AG04449 (cell line): ENCODE measurements around the gene FLCN.

ENCODE experiments used
- CTCF ChIA-PET: fragments of 350-600 bp; formaldehyde crosslinking; extraction: SDS; loops from one replicate; lab custom pipeline; 2021; ENCODE audit warnings: antibody characterized with exemption; lab: Yijun Ruan, JAX
- POLR2A ChIA-PET: fragments of 400-600, 350-600 bp; formaldehyde crosslinking; extraction: SDS; loops from one replicate; lab custom pipeline; 2020; ENCODE audit warnings: antibody characterized with exemption, inconsistent platforms; lab: Yijun Ruan, JAX
- DNase-seq: peaks from one replicate; pipeline ENCODE4 v3.0.0-alpha.2; 2010; ENCODE audit warnings: low read depth, low spot score
- H3K4me3 ChIP-seq: 2 replicates; pipeline ENCODE4 v1.5.1; 2011; ENCODE audit warnings: low read depth, mild to moderate bottlenecking, control low read depth, low read length
- TF ChIP-seq, protein P1 (sequence below): IDR thresholded peaks from one replicate; pipeline ENCODE4 v1.5.1; 2011; ENCODE audit warnings: mild to moderate bottlenecking, moderate library complexity, low read length, control low read depth, inconsistent platforms; ENCODE audit not compliant: insufficient read depth; ENCODE audit errors: missing control alignments

Gene FLCN

DNA sequence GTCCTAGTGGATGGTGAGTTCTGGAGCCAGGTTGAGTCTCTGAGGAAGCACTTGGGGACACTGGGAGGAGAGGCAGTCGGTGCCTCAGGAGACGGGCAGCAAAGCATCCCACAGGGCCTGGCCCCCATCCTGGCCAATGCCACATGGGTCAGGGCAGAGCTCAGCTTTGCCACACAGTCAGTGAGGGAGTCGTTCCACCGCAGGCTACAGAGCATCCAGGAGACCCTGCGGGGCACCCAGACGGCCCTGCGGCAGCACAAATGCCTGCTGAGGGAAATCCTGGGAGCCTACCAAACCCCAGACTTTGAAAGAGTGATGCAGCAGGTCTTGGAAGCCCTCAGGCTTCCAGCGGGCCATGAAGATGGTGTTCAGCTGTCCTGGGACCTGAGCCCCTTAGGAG, 70.5 kb downstream of the FLCN start:
- no peak for DNase-seq
- POLR2A ChIA-PET: no interaction called here
- CTCF ChIA-PET: interaction anchor here (1.5 to 1.6 kb wide), 2 partner anchors 10 to 14 kb away, joined by 3 to 5 read pairs; no protein-coding TSS in a partner anchor
- H3K4me3 ChIP-seq: no peak overlapping the region
- TF ChIP-seq, protein P1, sequence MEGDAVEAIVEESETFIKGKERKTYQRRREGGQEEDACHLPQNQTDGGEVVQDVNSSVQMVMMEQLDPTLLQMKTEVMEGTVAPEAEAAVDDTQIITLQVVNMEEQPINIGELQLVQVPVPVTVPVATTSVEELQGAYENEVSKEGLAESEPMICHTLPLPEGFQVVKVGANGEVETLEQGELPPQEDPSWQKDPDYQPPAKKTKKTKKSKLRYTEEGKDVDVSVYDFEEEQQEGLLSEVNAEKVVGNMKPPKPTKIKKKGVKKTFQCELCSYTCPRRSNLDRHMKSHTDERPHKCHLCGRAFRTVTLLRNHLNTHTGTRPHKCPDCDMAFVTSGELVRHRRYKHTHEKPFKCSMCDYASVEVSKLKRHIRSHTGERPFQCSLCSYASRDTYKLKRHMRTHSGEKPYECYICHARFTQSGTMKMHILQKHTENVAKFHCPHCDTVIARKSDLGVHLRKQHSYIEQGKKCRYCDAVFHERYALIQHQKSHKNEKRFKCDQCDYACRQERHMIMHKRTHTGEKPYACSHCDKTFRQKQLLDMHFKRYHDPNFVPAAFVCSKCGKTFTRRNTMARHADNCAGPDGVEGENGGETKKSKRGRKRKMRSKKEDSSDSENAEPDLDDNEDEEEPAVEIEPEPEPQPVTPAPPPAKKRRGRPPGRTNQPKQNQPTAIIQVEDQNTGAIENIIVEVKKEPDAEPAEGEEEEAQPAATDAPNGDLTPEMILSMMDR: no peak

GRCh38 chr17:17165666-17166308, 71.2 kb downstream of the FLCN start:
- TF ChIP-seq, protein P1: no peak
- no peak overlapping the region for H3K4me3 ChIP-seq
- CTCF ChIA-PET: interaction anchor here (1.0 to 1.5 kb wide), 2 partner anchors 9 to 12 kb away, joined by 3 to 4 read pairs; no protein-coding TSS in a partner anchor
- no peak for DNase-seq
- POLR2A ChIA-PET: interaction anchor here (0.6 kb wide), 1 partner anchor 10 kb away, joined by 3 read pairs; no protein-coding TSS in a partner anchor

DNA sequence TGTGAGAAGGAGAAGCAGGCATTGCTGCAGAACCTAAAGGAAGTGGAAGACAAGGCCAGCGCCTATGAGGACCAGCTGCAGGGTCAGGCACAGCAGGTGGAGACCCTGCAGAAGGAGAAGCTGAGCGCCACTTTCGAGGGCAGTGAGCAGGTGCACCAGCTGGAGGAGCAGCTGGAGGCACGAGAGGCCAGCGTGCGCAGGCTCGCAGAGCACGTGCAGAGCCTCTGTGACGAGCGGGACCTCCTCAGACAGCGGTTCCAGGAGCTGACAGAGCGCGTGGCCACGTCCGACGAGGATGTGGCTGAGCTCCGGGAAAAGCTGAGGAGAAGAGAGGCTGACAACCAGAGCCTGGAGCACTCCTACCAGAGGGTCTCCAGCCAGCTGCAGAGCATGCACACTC, 72.3 kb downstream of the FLCN start:
- POLR2A ChIA-PET: interaction anchor here (0.6 kb wide), 1 partner anchor 32 kb away, joined by 3 read pairs; no protein-coding TSS in a partner anchor
- H3K4me3 ChIP-seq: no peak overlapping the region
- no peak for DNase-seq
- CTCF ChIA-PET: interaction anchor here (1.4 to 1.5 kb wide), 2 partner anchors 13 to 16 kb away, joined by 3 to 4 read pairs; no protein-coding TSS in a partner anchor
- TF ChIP-seq, protein P1: no peak

DNA sequence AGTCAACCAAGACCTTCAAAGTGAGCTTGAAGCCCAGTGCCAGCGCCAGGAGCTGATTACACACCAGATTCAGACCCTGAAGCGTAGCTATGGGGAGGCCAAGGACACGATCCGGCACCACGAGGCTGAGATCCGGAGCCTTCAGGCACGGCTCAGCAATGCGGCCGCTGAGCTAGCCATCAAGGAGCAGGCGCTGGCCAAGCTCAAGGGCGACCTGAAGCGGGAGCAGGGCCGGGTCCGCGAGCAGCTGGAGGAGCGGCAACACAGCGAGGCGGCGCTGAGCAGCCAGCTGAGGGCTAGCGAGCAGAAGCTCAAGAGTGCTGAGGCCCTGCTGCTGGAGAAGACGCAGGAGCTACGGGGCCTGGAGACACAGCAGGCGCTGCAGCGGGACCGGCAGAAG, 72.8 kb downstream of the FLCN start:
- TF ChIP-seq, protein P1: no peak
- POLR2A ChIA-PET: interaction anchor here (0.6 to 0.7 kb wide), 2 partner anchors 20 to 32 kb away, joined by 3 read pairs; no protein-coding TSS in a partner anchor
- CTCF ChIA-PET: interaction anchor here (0.8 to 1.5 kb wide), 3 partner anchors 10 to 17 kb away, joined by 3 to 4 read pairs (median 3); no protein-coding TSS in a partner anchor

More for the DNA sequence above, 72.8 kb downstream of the FLCN start:
- no peak overlapping the region for H3K4me3 ChIP-seq
- no peak for DNase-seq
